Activated T-cell treated with anti-CD3 and anti-CD28 coated beads for 4 hours (primary cell): ENCODE results near the gene PRB3.

Source experiments
- DNase-seq: peaks from one replicate; pipeline ENCODE4 v3.0.0-alpha.2; 2020

The PRB3 gene

DNA sequence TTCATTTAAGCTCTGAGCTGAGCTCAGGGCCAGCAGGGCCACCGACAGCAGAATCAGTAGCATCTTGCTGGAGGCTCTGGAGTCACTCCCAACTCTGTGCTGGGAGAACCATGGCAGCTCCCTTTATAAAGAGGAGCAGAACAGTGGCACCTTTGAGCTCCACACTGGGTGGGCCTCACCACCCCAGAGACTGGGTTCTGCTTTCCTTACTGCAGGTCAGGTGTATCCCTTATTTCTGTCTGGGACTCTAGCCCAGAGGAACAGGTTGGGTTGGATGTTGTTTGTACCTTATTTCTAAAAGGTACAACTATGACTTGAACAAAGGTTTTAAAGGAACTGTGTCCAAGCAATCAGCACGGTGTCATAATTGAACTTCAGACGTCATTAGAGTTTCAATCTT lies at the start of gene PRB3:
Gene PRB3, minus strand, starts transcription at position 101 of the 400 bp plus-strand sequence. Its CDS starts 38 bp downstream, at position 63.
- DNase-seq = no peak

DNA sequence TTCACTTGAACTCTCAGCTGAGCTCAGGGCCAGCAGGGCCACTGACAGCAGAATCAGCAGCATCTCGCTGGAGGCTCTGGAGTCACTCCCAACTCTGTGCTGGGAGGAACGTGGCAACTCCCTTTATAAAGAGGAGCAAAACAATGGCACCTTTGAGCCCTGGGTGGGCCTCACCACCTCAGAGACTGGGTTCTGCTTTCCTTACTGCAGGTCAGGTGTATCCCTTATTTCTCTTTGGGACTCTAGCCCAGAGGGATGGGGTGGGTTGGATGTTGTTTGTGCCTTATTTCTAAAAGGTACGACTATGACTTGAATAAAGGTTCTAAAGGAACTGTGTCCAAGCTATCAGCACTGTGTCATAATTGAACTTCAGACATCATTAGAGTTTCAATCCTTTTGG lies 40.8 kb upstream of the PRB3 start, which contains the start of gene PRB4:
Gene PRB4, minus strand, starts transcription at position 101 of the 400 bp plus-strand sequence. Its CDS starts 38 bp downstream, at position 63.
- DNase-seq = no peak

DNA sequence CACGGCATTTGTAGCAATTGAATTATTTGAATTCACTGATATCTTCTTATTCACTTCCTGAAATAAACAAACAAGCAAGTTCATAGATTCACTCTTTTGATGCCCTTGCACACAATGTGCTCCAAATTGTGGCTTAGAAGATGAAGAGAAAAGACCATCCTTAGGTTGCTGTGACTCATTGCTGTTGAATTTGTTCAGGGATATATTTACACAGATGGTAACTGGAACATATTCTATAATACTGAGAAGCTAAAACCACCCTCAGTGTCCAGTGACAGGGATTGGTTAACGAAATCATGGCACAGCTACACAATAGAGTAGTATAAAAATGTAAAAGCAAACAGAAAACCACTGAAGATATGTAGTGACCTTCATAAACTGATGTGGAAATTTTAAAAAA lies 37.6 kb upstream of the PRB3 start:
- DNase-seq = no peak

DNA sequence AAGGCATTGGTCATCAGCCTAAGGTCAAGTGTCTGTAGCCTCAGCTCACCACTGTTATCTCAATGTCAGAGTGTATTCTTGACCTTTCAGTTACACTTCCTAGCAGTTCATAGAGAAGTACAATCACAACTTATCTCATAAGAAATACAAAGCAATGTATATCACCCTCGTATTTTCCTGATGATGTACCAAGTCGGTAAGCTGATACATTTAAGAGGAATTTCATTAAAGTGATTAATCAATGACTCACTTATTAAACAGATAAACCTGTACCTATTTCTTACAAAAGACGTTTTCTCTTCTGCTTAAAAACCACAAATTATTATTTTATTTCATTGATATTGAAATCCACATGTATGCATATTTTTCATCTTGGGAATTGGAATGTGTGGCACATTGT lies 3.9 kb upstream of the PRB3 start:
- DNase-seq = no peak

DNA sequence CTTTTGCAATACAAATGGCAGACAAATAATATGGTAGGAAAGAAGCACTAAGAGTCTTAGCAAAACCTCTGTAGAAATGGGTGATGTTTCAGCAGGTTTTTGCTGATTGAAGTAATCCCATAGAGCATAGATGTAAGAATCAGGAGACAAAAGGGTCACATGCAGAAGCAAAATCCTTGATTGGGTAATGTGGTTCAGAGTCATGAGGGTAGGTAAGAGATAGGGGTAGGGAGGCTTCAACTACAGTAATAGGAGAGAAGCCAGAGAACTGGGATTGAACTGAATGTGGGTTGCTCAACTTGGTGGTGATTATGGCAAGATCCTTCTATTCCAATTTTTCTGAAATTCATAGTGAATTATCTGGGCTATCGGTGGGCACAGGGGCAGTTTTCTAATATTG lies 5.0 kb downstream of the PRB3 start:
- no peak for DNase-seq

DNA sequence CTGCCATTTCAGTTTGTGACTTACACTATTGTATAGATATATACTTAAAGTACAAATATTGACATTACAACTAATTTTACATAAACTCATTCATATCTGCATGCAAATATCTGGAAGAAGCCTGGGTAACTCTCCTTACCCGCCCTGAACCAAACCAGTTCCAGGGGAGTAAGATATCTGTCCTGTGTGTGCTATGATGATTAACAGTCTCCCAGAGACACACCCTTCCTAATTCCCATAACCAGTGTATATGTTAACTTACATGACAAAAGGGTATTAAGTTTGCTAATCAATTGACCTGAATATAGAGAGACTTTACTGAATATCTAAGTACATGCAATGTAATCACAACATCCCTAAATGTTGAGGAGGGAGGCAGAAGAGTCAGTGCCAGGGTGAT lies 23.0 kb downstream of the PRB3 start:
- no peak for DNase-seq

DNA sequence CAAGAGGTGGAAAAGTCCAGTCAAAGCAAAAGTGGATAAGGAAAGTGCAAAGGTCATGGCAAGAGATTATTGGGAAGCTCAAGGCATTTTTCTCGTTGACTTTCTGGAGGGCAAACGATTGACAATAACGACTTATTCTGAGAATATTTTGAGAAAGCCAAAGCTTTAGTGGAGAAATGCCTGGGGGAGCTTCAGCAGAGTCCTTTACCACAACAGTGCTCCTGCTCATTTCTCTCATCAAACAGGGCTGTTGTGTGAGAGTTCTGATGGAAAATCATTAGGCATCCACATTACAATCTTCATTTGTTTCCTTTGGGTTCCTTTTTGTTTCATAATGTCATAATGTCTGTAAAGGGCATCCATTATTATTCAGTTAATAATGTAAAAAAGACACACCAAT lies 26.9 kb downstream of the PRB3 start:
- DNase-seq = no peak

DNA sequence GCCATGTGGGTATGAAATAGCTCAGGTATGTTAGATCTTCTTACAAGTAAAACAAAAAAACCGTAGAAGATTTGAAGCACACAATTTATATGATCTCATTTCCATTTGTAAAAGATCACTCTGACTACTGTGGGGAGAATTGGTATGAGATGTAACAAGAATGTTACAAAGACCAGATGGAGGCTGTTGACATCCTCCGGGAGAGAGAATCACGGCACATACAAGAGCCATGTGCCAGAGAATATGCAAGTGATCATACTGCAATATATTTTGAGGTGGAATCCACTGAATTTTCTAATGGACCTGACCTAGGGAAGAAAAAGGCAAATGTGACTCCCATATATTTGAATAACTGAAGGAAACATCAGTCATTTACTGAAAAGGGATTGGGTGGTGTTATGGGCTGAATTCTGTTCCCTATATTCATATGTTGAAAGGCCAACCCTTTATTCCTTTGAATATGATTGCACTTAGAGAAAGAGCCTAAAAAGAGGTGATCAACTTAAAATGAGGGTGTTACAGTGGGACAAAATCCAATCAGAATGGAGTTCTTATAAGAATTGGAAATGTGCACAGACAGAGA lies 29.1 kb downstream of the PRB3 start:
- no peak for DNase-seq

DNA sequence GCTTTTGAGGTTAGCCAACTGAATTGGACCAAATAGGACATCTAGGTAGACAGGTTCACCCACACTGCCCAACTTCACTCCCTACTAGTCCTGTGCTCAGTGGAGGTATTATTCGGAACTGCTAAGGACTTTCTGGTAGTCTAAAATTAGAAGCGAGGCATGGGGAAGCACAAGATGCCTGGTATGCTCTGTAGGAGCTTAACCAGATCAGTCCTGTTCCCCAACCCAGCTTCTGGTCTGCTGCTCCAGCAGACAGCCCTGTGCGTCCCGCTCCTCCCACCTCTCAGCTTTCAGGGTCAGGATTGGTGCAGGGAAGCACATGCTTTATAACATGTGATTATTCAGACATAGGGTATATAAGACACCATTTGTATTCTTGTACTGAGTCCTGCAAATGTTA lies 31.2 kb downstream of the PRB3 start:
- no peak for DNase-seq

DNA sequence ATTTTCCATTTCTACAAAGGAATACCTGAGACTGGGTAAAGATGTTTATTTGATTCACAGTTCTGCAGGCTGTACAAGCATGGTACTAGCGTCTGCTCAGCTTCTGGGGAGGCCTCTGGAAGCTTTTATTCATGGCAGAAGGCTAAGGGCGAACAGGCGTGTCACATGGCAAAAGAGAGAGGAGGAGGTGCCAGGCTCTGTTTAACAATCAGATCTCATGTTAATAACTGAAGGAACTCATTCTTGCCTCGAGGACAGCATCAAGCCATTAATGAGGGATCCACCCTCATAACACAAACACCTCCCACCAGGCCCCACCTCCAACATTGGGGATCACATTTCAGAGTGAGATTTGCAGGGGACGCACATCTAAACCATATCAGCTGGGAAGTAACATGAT lies 36.0 kb downstream of the PRB3 start:
- no peak for DNase-seq

DNA sequence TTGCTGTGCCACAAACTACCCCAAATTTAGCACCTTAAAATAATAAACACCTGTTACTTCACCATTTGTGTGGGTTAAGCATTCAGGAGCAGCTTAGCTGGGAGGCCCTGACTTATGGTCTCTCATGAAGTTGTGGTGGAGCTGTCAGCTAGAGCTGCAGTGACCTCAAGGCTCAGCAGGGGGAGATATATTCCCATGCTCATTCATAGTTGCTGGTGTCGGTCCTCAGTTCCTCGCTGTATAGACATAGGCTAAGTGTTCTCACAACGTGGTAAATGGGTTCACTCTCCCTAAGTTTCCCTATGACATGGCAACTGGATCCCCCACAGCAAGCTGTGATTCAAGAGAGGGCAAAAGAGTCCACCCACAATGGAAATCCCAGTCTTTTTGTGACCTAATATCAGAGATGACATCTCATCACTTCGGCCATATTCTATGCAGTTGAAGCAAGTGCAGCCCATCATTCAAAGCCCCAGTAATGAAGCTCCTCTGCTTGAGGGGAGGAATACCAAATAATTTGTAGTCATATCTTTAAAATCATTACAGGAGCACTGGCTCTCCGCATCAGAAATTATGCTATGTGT lies 41.1 kb downstream of the PRB3 start:
- no peak for DNase-seq

DNA sequence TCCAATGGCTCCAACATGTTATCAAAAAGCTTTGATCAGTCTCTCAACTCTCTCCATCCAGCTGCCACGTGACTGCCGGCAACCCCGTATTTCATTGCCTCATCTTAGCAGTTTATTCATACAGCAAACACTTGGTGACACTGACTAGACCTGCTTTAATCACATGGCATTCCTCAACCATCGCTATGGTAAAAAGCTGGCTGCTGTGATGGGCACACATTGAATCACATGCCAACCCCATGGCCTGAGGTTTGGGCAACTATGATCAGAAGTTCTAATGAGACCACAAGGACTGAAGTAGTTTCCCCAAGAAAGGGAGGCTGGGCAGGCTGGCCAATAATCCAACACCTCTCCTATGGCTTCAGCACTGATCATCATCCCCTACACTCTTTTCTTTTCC lies 42.1 kb downstream of the PRB3 start:
- DNase-seq = no peak
